ENCODE data around the gene LRMDA. TPM values are rescaled to one million over a fixed set of nuclear protein-coding genes. Genes with fewer than 3 reads are reported as not detected.
A peak's percentile ranks its signal among the peaks of the same experiment; 100 is the strongest.

The LRMDA gene
- total RNA-seq, 4 donors from 2014 or later: 7.3 to 20.1 (median 8.4) TPM

- peaks cover 13 to 52% (median 16%) of the 10 kb centered on the region in 3 donors for H3K4me1 ChIP-seq
Measured at GRCh38 chr10:75664968-75665367, 233.5 kb downstream of the LRMDA start.

GRCh38 chr10:75665707-75666106 is 234.3 kb downstream of the LRMDA start:
- no peak for ATAC-seq
- no peaks in the 10 kb centered on the region for H3K9me3 ChIP-seq
- no peak for TF ChIP-seq EP300 (IDR thresholded peaks at IDR 0.05)
- no peak for TF ChIP-seq CTCF (IDR thresholded peaks at IDR 0.05)
- TF ChIP-seq POLR2AphosphoS5 (IDR thresholded peaks at IDR 0.05): no peak
- no peak for TF ChIP-seq POLR2A (IDR thresholded peaks at IDR 0.05)
- H3K4me1 ChIP-seq: peaks cover 11 to 44% (median 14%) of the 10 kb centered on the region in 3 donors
- H3K27ac ChIP-seq: no peak overlapping the region
- no peaks in the 10 kb centered on the region for H3K27me3 ChIP-seq
- H3K4me3 ChIP-seq: no peak overlapping the region
- H3K36me3 ChIP-seq: no peaks in the 10 kb centered on the region

More at GRCh38 chr10:75664968-75665367, 233.5 kb downstream of the LRMDA start:
- Histone ChIP-seq H3K9me3 (no peaks in the 10 kb centered on the region), H3K36me3 (no peaks in the 10 kb centered on the region), H3K27ac (peak overlapping the region in 2 of 4 donors; percentile 81 to 83), H3K4me3 (no peak overlapping the region), H3K27me3 (no peaks in the 10 kb centered on the region)
- 88 to 91% methylated on average over 3 of the region's 3 CpGs for WGBS, 2 donors (ENCODE audit: low coverage in 1 of 2)
- TF ChIP-seq POLR2AphosphoS5 (IDR thresholded peaks at IDR 0.05): no peak
- TF ChIP-seq POLR2A (IDR thresholded peaks at IDR 0.05): no peak
- no peak for TF ChIP-seq CTCF (IDR thresholded peaks at IDR 0.05)
- TF ChIP-seq EP300 (IDR thresholded peaks at IDR 0.05): no peak
- no peak for ATAC-seq

- H3K36me3 ChIP-seq: no peaks in the 10 kb centered on the region
- 50 to 67% methylated on average over 2 to 3 of the region's 4 CpGs for WGBS, 2 donors (ENCODE audit: low coverage in 1 of 2)
- no peaks in the 10 kb centered on the region for H3K27me3 ChIP-seq
- peaks cover 0 to 28% (median 0%) of the 10 kb centered on the region in 3 donors for H3K4me1 ChIP-seq
- no peak for ATAC-seq
- no peak overlapping the region for H3K4me3 ChIP-seq
- TF ChIP-seq POLR2A (IDR thresholded peaks at IDR 0.05): no peak
- no peak for TF ChIP-seq CTCF (IDR thresholded peaks at IDR 0.05)
- no peak for TF ChIP-seq POLR2AphosphoS5 (IDR thresholded peaks at IDR 0.05)
- TF ChIP-seq EP300 (IDR thresholded peaks at IDR 0.05): no peak
- H3K9me3 ChIP-seq: no peaks in the 10 kb centered on the region
- no peak overlapping the region for H3K27ac ChIP-seq
Measured at GRCh38 chr10:75672111-75672671, 240.8 kb downstream of the LRMDA start.

GRCh38 chr10:75672842-75673241 is 241.4 kb downstream of the LRMDA start:
- H3K36me3 ChIP-seq: no peaks in the 10 kb centered on the region
- no peaks in the 10 kb centered on the region for H3K27me3 ChIP-seq
- H3K4me3 ChIP-seq: no peak overlapping the region
- H3K27ac ChIP-seq: no peak overlapping the region
- peaks cover 0 to 34% (median 0%) of the 10 kb centered on the region in 3 donors for H3K4me1 ChIP-seq
- no peak for ATAC-seq
- no peaks in the 10 kb centered on the region for H3K9me3 ChIP-seq
- 73 to 78% methylated on average over 4 of the region's 4 CpGs for WGBS, 2 donors (ENCODE audit: low coverage in 1 of 2)
- TF ChIP-seq POLR2AphosphoS5 (IDR thresholded peaks at IDR 0.05): no peak
- TF ChIP-seq EP300 (IDR thresholded peaks at IDR 0.05): no peak
- TF ChIP-seq CTCF (IDR thresholded peaks at IDR 0.05): no peak
- no peak for TF ChIP-seq POLR2A (IDR thresholded peaks at IDR 0.05)

GRCh38 chr10:75677541-75677940 is 246.1 kb downstream of the LRMDA start:
- Histone ChIP-seq H3K9me3 (no peaks in the 10 kb centered on the region), H3K27me3 (no peaks in the 10 kb centered on the region), H3K4me3 (no peak overlapping the region), H3K4me1 (peaks cover 0 to 37% (median 0%) of the 10 kb centered on the region in 3 donors), H3K27ac (no peak overlapping the region), H3K36me3 (no peaks in the 10 kb centered on the region)
- 61 to 77% methylated on average over 3 of the region's 3 CpGs for WGBS, 2 donors (ENCODE audit: low coverage in 1 of 2)
- ATAC-seq: no peak
- TF ChIP-seq POLR2AphosphoS5 (IDR thresholded peaks at IDR 0.05): no peak
- no peak for TF ChIP-seq EP300 (IDR thresholded peaks at IDR 0.05)
- no peak for TF ChIP-seq POLR2A (IDR thresholded peaks at IDR 0.05)
- TF ChIP-seq CTCF (IDR thresholded peaks at IDR 0.05): no peak
